B cell (primary cell): ENCODE data around the gene DHDDS. TPM values are rescaled to one million over a fixed set of nuclear protein-coding genes. Genes with fewer than 3 reads are reported as not detected.

ENCODE experiments used
- ATAC-seq: fragments of 200-7000 bp; cut with Tn5 transposase; one replicate; pipeline ENCODE4 v1.10.0; 2021; ENCODE audit warnings: low read depth, mild to moderate bottlenecking, moderate number of reproducible peaks, moderate library complexity
- CTCF ChIA-PET: fragments of 350-600 bp; sonication (Branson Sonifier 250); formaldehyde crosslinking; loops from one replicate; lab custom pipeline; 2021; ENCODE audit warnings: antibody characterized with exemption, inconsistent platforms; lab: Charles Lee
- POLR2A ChIA-PET: fragments of 350-600 bp; sonication (Branson Sonifier 250); formaldehyde crosslinking; loops from one replicate; lab custom pipeline; 2021; ENCODE audit warnings: antibody characterized with exemption; lab: Charles Lee
- DNase-seq: peaks from one replicate; pipeline ENCODE4 v3.0.0; 2013
- H2AFZ ChIP-seq: 2 replicates; pipeline ENCODE4 v1.6.1; 2012; ENCODE audit warnings: mild to moderate bottlenecking, low read depth, low read length; ENCODE audit not compliant: insufficient read depth, poor library complexity, severe bottlenecking
- H3K27ac ChIP-seq, 2 donors: 1 replicate in 1 of 2; 2 replicates in 1 of 2; pipeline ENCODE4 v1.5.1; 2012 to 2013; ENCODE audit warnings: low read length in 2 of 2, mild to moderate bottlenecking in 2 of 2, moderate library complexity in 1 of 2
- H3K27me3 ChIP-seq, 4 experiments: fragments of 200-600 bp in 1 of 4; sonication (generic) in 1 of 4; replicated peaks in 1 of 4; 1 replicate in 2 of 4; 2 replicates in 2 of 4; pipeline versions ENCODE4 v1.6.1 to v1.7.0; 2013 to 2016; ENCODE audit warnings: low read length in 3 of 4, mild to moderate bottlenecking in 2 of 4, mixed read lengths in 1 of 4, moderate library complexity in 1 of 4; ENCODE audit not compliant: insufficient read depth in 4 of 4, control insufficient read depth in 3 of 4; ENCODE audit errors: control extremely low read depth in 1 of 4
- H3K36me3 ChIP-seq, 2 experiments: replicated peaks in 1 of 2; 1 replicate in 1 of 2; 2 replicates in 1 of 2; pipeline versions ENCODE4 v1.6.1 to v1.7.1; 2013; ENCODE audit warnings: low read length in 1 of 2; ENCODE audit not compliant: insufficient read depth in 2 of 2, control insufficient read depth in 1 of 2; ENCODE audit errors: control extremely low read depth in 1 of 2, extremely low read depth in 1 of 2
- H3K4me1 ChIP-seq, 2 donors: fragments of 200-600 bp in 1 of 2; sonication (generic) in 1 of 2; 1 replicate in 1 of 2; 2 replicates in 1 of 2; pipeline versions ENCODE4 v1.5.1 to v1.6.1; 2013 to 2017; ENCODE audit warnings: low read length in 2 of 2; ENCODE audit not compliant: control insufficient read depth in 2 of 2, insufficient read depth in 2 of 2
- H3K4me2 ChIP-seq: replicated peaks from 2 replicates; pipeline ENCODE3; 2012; ENCODE audit warnings: mild to moderate bottlenecking, low read depth, low read length; ENCODE audit not compliant: poor library complexity, severe bottlenecking
- H3K4me3 ChIP-seq, 5 experiments: fragments of 200-600 bp in 1 of 5; sonication (generic) in 1 of 5; 1 replicate in 3 of 5; 2 replicates in 2 of 5; pipeline versions ENCODE4 v1.5.1 to v1.7.0; 2011 to 2016; ENCODE audit warnings: low read length in 4 of 5, mild to moderate bottlenecking in 4 of 5, low read depth in 2 of 5, control low read depth in 1 of 5, moderate library complexity in 1 of 5; ENCODE audit not compliant: insufficient read depth in 1 of 5; ENCODE audit errors: control extremely low read depth in 1 of 5, extremely low read depth in 1 of 5
- H3K79me2 ChIP-seq: fragments of 200-600 bp; sonication (generic); one replicate; pipeline ENCODE4 v1.6.0; 2016; ENCODE audit warnings: low read length; ENCODE audit not compliant: control insufficient read depth, insufficient read depth
- H3K9ac ChIP-seq: fragments of 200-600 bp; sonication (generic); 2 replicates; pipeline ENCODE4 v1.6.1; 2017; ENCODE audit warnings: mild to moderate bottlenecking, low read length, moderate library complexity
- H3K9me3 ChIP-seq, 3 donors: one replicate each; pipeline versions ENCODE4 v1.6.1 to v1.7.1; 2013; ENCODE audit warnings: low read length in 2 of 3; ENCODE audit not compliant: control insufficient read depth in 2 of 3, insufficient read depth in 1 of 3; ENCODE audit errors: control extremely low read depth in 1 of 3
- H4K20me1 ChIP-seq: 2 replicates; pipeline ENCODE4 v1.6.0; 2012; ENCODE audit warnings: mild to moderate bottlenecking, low read length; ENCODE audit not compliant: insufficient read depth, control insufficient read depth, poor library complexity, severe bottlenecking
- H3K27ac Mint-ChIP-seq: one replicate; pipeline ENCODE4 v1.8.0; 2021; ENCODE audit warnings: mixed read lengths
- H3K27me3 Mint-ChIP-seq: one replicate; pipeline ENCODE4 v1.8.0; 2021; ENCODE audit warnings: mixed read lengths
- H3K4me1 Mint-ChIP-seq: one replicate; pipeline ENCODE4 v1.8.0; 2021; ENCODE audit warnings: mixed read lengths
- H3K4me3 Mint-ChIP-seq: one replicate; pipeline ENCODE4 v1.8.0; 2021; ENCODE audit warnings: mixed read lengths
- H3K9me3 Mint-ChIP-seq: one replicate; pipeline ENCODE4 v1.8.0; 2022; ENCODE audit warnings: mixed read lengths; ENCODE audit not compliant: insufficient read depth
- CTCF ChIP-seq: fragments of 200-600 bp; IDR thresholded peaks from one replicate; pipeline ENCODE4 v1.8.0; 2022; ENCODE audit warnings: antibody characterized with exemption, mild to moderate bottlenecking
- EZH2 ChIP-seq: IDR thresholded peaks from 2 replicates; pipeline ENCODE4 v1.6.1; 2012; ENCODE audit warnings: borderline replicate concordance, low read depth, mild to moderate bottlenecking, moderate library complexity, low read length; ENCODE audit not compliant: insufficient read depth, poor library complexity, severe bottlenecking
- WGBS: methylation state at CpG from one replicate; pipeline ENCODE4 v1.1.5; 2013; ENCODE audit warnings: missing lambda C conversion rate; ENCODE audit not compliant: insufficient coverage; 5-methylcytosine and 5-hydroxymethylcytosine counted together
- intact Hi-C: fragments of 100-400 bp; cut with micrococcal nuclease; formaldehyde crosslinking; loops from one replicate; pipeline ENCODE4 v1.10.0; 2022
- polyA plus RNA-seq: library from polyadenylated mRNA; depleted of rRNA; stranded (reverse); fragments of >200 nt; gene quantifications from 2 replicates; pipeline ENCODE4 v1.2.3, GENCODE V29; 2012
- total RNA-seq, 2 donors: library from RNA; stranded (reverse); fragments of 120-200 nt in 1 of 2; gene quantifications; 1 replicate in 1 of 2; 2 replicates in 1 of 2; pipeline versions ENCODE4 v1.2.3 to v1.2.4, GENCODE V29; 2013 to 2022

Gene DHDDS
- total and polyA plus RNA-seq, 2 donors (not counting 1 experiment from before 2014, with no cell fraction given), result 20.4 to 54.2 TPM

- DNase-seq, result no peak
- Mint-ChIP-seq H3K9me3 (no peaks in the 10 kb centered on the region), H3K27me3 (no peaks in the 10 kb centered on the region), H3K4me1 (peaks cover 20% of the 10 kb centered on the region), H3K27ac (peak overlapping the region; percentile 8), H3K4me3 (peak overlapping the region; percentile 95)
- Histone ChIP-seq H3K36me3 (peaks cover 1 to 15% of the 10 kb centered on the region in 2 experiments), H3K9me3 (no peaks in the 10 kb centered on the region), H3K4me1 (peaks cover 15 to 21% of the 10 kb centered on the region in 2 donors), H2AFZ (peak overlapping the region; percentile 91), H3K4me3 (peak overlapping the region; percentile 62 to 97 (median 77)), H3K4me2 (peak overlapping the region; percentile 82), H3K9ac (peak overlapping the region; percentile 67), H3K27me3 (no peaks in the 10 kb centered on the region), H4K20me1 (no peaks in the 10 kb centered on the region), H3K27ac (peak overlapping the region; percentile 61 to 86), H3K79me2 (peaks cover 38% of the 10 kb centered on the region)
- ChIA-PET CTCF (interaction anchor here (1.3 to 3.4 kb wide), 7 partner anchors 16 to 263 kb away, joined by 5 to 23 read pairs (median 7); partner anchors contain the start of genes CEP85, HMGN2 and ZNF593), POLR2A (interaction anchor here (1.0 to 2.4 kb wide), 4 partner anchors 39 to 1293 kb away, joined by 3 to 18 read pairs (median 8); partner anchors contain the start of gene HMGN2)
- 33% methylated on average over 1 of the region's 3 CpGs for whole genome bisulfite sequencing
- TF ChIP-seq CTCF (no peak), EZH2 (no peak)
- ATAC-seq, result no peak
- intact Hi-C loops, result loop anchor here (1.0 to 10.0 kb wide), 8 partner anchors 24 to 434 kb away; partner anchors contain the start of genes CD52, CEP85, HMGN2 and PAFAH2
Measured at GRCh38 chr1:26432793-26433192, 672 bp downstream of the DHDDS start.

GRCh38 chr1:26434161-26434752 lies 2.1 kb downstream of the DHDDS start:
- Mint-ChIP-seq H3K27ac (no peak overlapping the region), H3K4me3 (no peak overlapping the region), H3K4me1 (peaks cover 20% of the 10 kb centered on the region), H3K27me3 (no peaks in the 10 kb centered on the region), H3K9me3 (no peaks in the 10 kb centered on the region)
- no peak for ATAC-seq
- no peaks in the 10 kb centered on the region for H3K27me3 ChIP-seq
- H3K36me3 ChIP-seq, result peaks cover 6 to 27% of the 10 kb centered on the region in 2 experiments
- H3K79me2 ChIP-seq, result peaks cover 46% of the 10 kb centered on the region
- H3K27ac ChIP-seq, result peak overlapping the region in 1 of 2 donors; percentile 49
- DNase-seq, result no peak
- ChIA-PET POLR2A (no interaction called here), CTCF (interaction anchor here (3.4 kb wide), 1 partner anchor 37 kb away, joined by 23 read pairs; the partner anchor contains the start of gene HMGN2)
- H3K9ac ChIP-seq, result no peak overlapping the region
- no peak overlapping the region for H3K4me3 ChIP-seq
- TF ChIP-seq CTCF (no peak), EZH2 (no peak)
- no peaks in the 10 kb centered on the region for H3K9me3 ChIP-seq
- H2AFZ ChIP-seq, result no peak overlapping the region
- no peaks in the 10 kb centered on the region for H4K20me1 ChIP-seq
- H3K4me2 ChIP-seq, result no peak overlapping the region
- intact Hi-C loops, result loop anchor here (10.0 kb wide), 1 partner anchor 119 kb away; the partner anchor contains the start of gene CD52
- peaks cover 15 to 21% of the 10 kb centered on the region in 2 donors for H3K4me1 ChIP-seq
